ENCODE results near the gene EZH2. TPM values are rescaled to one million over a fixed set of nuclear protein-coding genes. Genes with fewer than 3 reads are reported as not detected.

The EZH2 gene
- 10 to 100 TPM in 6 of 8 experiments, 1 to 10 TPM in 2; 2.1 to 61.4 (median 17.1) TPM for total RNA-seq

DNA sequence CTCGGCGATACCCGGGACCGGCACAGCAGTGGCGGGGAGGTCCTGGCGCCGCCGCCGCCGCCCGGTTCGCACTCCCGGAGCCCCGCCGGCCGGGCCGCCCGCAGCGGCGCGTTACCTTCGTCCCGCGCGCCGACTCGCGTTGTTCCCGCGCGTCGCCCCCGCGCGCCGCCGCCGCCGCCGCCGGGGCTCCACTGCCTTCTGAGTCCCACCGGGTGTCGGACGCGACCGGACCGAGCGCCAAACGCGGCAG, at the start of gene EZH2:
TSS of gene EZH2 (minus strand) at position 243 of the 250 bp plus-strand sequence. CDS start 36,993 bp downstream, outside the sequence.
- 0 to 2% methylated on average over 5 to 12 of the region's 50 CpGs; no CpG with 5 or more reads in 8 of the 10 experiments for WGBS, 10 experiments
- Histone ChIP-seq H3K4me1 (replicated peaks in 1 of 2) (peaks cover 4 to 17% of the 10 kb centered on the region in 2 donors), H3K27ac (peak within 1 kb of the TSS; percentile 88 to 92), H3K4me3 (peak within 1 kb of the TSS; percentile 73 to 95 (median 87))
- peak in 6 of 8 experiments; percentile 15 to 58 (median 43) for ATAC-seq (replicated peaks in 6 of 8)
- in situ Hi-C loops (cut with MboI; ENCODE audit: low pct_unique_long_range_greater_than_20kb in 2 of 9, low sequenced_read_pairs in 9 of 9, unreplicated experiment in 9 of 9): no loop called here

DNA sequence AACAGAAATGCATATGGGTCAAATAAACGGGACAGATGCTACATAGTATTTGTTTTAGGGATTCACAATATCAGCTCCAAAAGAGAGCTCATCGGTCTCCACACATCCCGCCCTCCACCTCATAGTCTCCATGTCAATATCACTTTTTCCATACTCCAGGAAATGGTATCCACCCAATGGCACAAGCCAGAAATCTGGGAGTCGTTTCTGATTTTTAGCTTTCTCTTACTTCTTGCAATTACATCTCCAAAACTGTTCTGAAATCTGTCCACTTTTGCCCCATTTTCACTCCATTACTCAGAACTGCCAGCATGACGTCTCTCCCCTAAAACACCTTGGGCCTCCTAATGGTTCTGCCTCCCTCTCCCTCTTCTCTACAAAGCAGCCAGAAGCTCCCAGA, 47.4 kb upstream of the EZH2 start:
- Histone ChIP-seq H3K4me1 (replicated peaks in 1 of 2) (no peaks in the 10 kb centered on the region), H3K4me3 (no peak overlapping the region), H3K27ac (no peak overlapping the region)
- 29 to 100% (median 80%) methylated on average over 1 to 5 of the region's 5 CpGs; no CpG with 5 or more reads in 1 of the 10 experiments for WGBS, 10 experiments
- ATAC-seq (replicated peaks in 6 of 8): peak in 1 of 8 experiments; percentile 53
- in situ Hi-C loops (cut with MboI; ENCODE audit: low pct_unique_long_range_greater_than_20kb in 2 of 9, low sequenced_read_pairs in 9 of 9, unreplicated experiment in 9 of 9): no loop called here

- WGBS, 10 experiments: 20 to 94% (median 83%) methylated on average over 1 to 10 of the region's 10 CpGs; no CpG with 5 or more reads in 1 of the 10 experiments
- H3K27ac ChIP-seq: no peak overlapping the region
- no peak for ATAC-seq (replicated peaks in 6 of 8)
- in situ Hi-C loops (cut with MboI; ENCODE audit: low pct_unique_long_range_greater_than_20kb in 2 of 9, low sequenced_read_pairs in 9 of 9, unreplicated experiment in 9 of 9): no loop called here
- H3K4me1 ChIP-seq (replicated peaks in 1 of 2): no peaks in the 10 kb centered on the region
- no peak overlapping the region for H3K4me3 ChIP-seq
Observed at GRCh38 chr7:148930335-148930734, 46.2 kb upstream of the EZH2 start.

- in situ Hi-C loops (cut with MboI; ENCODE audit: low pct_unique_long_range_greater_than_20kb in 2 of 9, low sequenced_read_pairs in 9 of 9, unreplicated experiment in 9 of 9): no loop called here
- no peak overlapping the region for H3K27ac ChIP-seq
- 85 to 100% (median 85%) methylated on average over 4 to 5 of the region's 6 CpGs; no CpG with 5 or more reads in 7 of the 10 experiments for WGBS, 10 experiments
Observed at GRCh38 chr7:148929176-148929575, 45.1 kb upstream of the EZH2 start.

GRCh38 chr7:148927123-148928045, 43.3 kb upstream of the EZH2 start:
- no peak overlapping the region for H3K4me3 ChIP-seq
- 2 to 100% (median 75%) methylated on average over 4 to 10 of the region's 10 CpGs; no CpG with 5 or more reads in 1 of the 10 experiments for WGBS, 10 experiments
- no peak overlapping the region for H3K27ac ChIP-seq
- in situ Hi-C loops (cut with MboI; ENCODE audit: low pct_unique_long_range_greater_than_20kb in 2 of 9, low sequenced_read_pairs in 9 of 9, unreplicated experiment in 9 of 9): no loop called here
- H3K4me1 ChIP-seq (replicated peaks in 1 of 2): no peaks in the 10 kb centered on the region
- peak in 3 of 8 experiments; percentile 34 to 71 (median 56) for ATAC-seq (replicated peaks in 6 of 8)

More at GRCh38 chr7:148929176-148929575, 45.1 kb upstream of the EZH2 start:
- Histone ChIP-seq H3K4me3 (no peak overlapping the region), H3K4me1 (replicated peaks in 1 of 2) (no peaks in the 10 kb centered on the region)
- no peak for ATAC-seq (replicated peaks in 6 of 8)

DNA sequence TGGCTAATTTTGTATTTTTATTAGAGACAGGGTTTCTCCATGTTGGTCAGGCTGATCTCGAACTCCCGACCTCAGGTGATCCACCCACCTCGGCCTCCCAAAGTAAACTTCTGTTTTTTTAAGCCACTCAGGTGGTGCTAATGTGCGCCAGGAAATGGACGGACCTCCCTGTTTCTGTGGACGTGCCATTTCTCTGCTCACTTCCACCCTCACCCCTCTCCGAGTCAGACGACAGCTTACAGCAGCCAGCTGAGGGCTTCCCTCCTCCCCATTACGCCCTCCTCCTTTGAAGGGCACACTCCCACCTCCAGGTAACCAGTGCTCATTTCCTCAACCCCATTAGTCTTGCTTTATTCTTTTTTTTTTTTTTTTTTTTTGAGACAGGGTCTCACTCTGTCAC, 41.7 kb upstream of the EZH2 start:
- no peaks in the 10 kb centered on the region for H3K4me1 ChIP-seq (replicated peaks in 1 of 2)
- no peak overlapping the region for H3K4me3 ChIP-seq
- ATAC-seq (replicated peaks in 6 of 8): no peak
- in situ Hi-C loops (cut with MboI; ENCODE audit: low pct_unique_long_range_greater_than_20kb in 2 of 9, low sequenced_read_pairs in 9 of 9, unreplicated experiment in 9 of 9): no loop called here
- no peak overlapping the region for H3K27ac ChIP-seq
- 56 to 100% (median 93%) methylated on average over 1 to 5 of the region's 9 CpGs; no CpG with 5 or more reads in 1 of the 10 experiments for WGBS, 10 experiments

DNA sequence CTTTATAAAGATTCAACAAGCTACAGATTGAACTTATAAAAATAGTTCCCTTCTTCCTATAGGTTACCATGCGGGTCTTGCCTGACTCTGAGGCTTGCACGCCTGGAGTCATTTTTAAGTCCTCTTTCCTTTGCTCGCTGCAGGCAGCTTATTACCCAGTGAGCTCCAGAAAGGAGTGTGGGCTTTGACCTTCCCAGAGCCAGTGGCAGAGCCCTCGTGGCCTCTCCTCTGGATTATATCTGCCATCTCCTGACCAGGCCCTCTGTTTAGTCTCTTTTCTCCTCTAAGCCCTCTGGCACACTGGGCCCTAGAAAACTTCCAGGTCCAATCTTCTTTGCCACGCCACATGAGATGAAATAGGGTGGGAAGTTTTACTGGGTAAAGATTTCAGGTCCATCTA, 39.9 kb upstream of the EZH2 start:
- no peak for ATAC-seq (replicated peaks in 6 of 8)
- in situ Hi-C loops (cut with MboI; ENCODE audit: low pct_unique_long_range_greater_than_20kb in 2 of 9, low sequenced_read_pairs in 9 of 9, unreplicated experiment in 9 of 9): no loop called here
- Histone ChIP-seq H3K27ac (no peak overlapping the region), H3K4me3 (no peak overlapping the region), H3K4me1 (replicated peaks in 1 of 2) (peaks cover 3 to 4% of the 10 kb centered on the region in 2 donors)
- 44 to 100% (median 90%) methylated on average over 1 to 5 of the region's 5 CpGs for WGBS, 10 experiments

DNA sequence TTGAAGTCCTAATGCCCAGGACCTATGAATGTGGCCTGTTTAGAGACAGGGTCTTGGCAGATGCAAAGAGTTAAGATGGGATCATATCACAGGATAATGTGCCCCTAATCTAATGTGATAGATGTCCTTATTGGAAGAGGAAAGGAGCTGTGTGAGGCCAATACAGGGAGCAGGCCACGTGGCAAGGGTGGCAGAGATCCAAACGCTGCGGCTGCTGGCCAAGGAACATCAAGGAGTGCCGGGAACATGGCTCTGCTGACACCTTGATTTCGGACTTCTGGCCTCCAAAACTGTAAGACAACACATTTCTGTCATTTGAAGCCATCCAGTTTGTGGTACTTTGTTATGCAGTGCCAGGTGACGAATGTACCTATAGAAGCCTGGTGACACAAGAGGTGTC, 37.7 kb upstream of the EZH2 start:
- WGBS, 10 experiments: 17 to 100% (median 87%) methylated on average over 1 to 6 of the region's 6 CpGs; no CpG with 5 or more reads in 4 of the 10 experiments
- ATAC-seq (replicated peaks in 6 of 8): no peak
- in situ Hi-C loops (cut with MboI; ENCODE audit: low pct_unique_long_range_greater_than_20kb in 2 of 9, low sequenced_read_pairs in 9 of 9, unreplicated experiment in 9 of 9): no loop called here
- H3K27ac ChIP-seq: no peak overlapping the region
- H3K4me3 ChIP-seq: no peak overlapping the region
- H3K4me1 ChIP-seq (replicated peaks in 1 of 2): peaks cover 4 to 8% of the 10 kb centered on the region in 2 donors

GRCh38 chr7:148921189-148921588, 37.1 kb upstream of the EZH2 start:
- in situ Hi-C loops (cut with MboI; ENCODE audit: low pct_unique_long_range_greater_than_20kb in 2 of 9, low sequenced_read_pairs in 9 of 9, unreplicated experiment in 9 of 9): no loop called here
- Histone ChIP-seq H3K27ac (no peak overlapping the region), H3K4me1 (replicated peaks in 1 of 2) (peaks cover 4 to 8% of the 10 kb centered on the region in 2 donors), H3K4me3 (no peak overlapping the region)
- WGBS, 10 experiments: 50 to 100% (median 82%) methylated on average over 1 to 5 of the region's 5 CpGs; no CpG with 5 or more reads in 6 of the 10 experiments
- ATAC-seq (replicated peaks in 6 of 8): no peak

GRCh38 chr7:148919859-148920258, 35.8 kb upstream of the EZH2 start:
- no peak for ATAC-seq (replicated peaks in 6 of 8)
- H3K27ac ChIP-seq: no peak overlapping the region
- WGBS, 10 experiments: 77 to 98% (median 92%) methylated on average over 2 to 6 of the region's 6 CpGs

DNA sequence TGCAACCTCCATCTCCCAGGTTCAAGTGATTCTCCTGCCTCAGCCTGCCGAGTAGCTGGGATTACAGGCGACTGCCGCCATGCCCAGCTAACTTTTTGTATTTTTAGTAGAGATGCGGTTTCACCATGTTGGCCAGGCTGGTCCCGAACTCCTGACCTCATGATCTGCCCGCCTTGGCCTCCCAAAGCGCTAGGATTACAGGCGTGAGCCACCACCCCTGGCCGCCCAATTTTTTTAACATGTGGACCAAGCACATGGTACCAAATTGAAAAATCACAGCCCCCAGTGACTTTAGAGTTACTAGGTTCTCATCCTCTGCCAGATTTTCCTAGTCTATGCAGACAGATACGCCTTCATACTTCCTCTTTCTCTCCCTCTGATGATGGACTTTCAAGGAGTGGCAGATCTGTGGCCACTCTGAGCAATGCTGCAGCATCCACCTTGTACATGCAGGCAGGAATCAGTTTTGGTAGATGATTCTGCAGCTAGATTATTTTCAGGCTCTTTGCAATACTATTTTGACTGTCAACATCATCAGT, 34.0 kb upstream of the EZH2 start:
- ATAC-seq (replicated peaks in 6 of 8): no peak
- 86 to 100% (median 92%) methylated on average over 1 to 9 of the region's 10 CpGs; no CpG with 5 or more reads in 4 of the 10 experiments for WGBS, 10 experiments
- Histone ChIP-seq H3K4me1 (replicated peaks in 1 of 2) (peaks cover 4 to 13% of the 10 kb centered on the region in 2 donors), H3K27ac (no peak overlapping the region), H3K4me3 (no peak overlapping the region)
- in situ Hi-C loops (cut with MboI; ENCODE audit: low pct_unique_long_range_greater_than_20kb in 2 of 9, low sequenced_read_pairs in 9 of 9, unreplicated experiment in 9 of 9): no loop called here

More at GRCh38 chr7:148919859-148920258, 35.8 kb upstream of the EZH2 start:
- peaks cover 4 to 8% of the 10 kb centered on the region in 2 donors for H3K4me1 ChIP-seq (replicated peaks in 1 of 2)
- no peak overlapping the region for H3K4me3 ChIP-seq
- in situ Hi-C loops (cut with MboI; ENCODE audit: low pct_unique_long_range_greater_than_20kb in 2 of 9, low sequenced_read_pairs in 9 of 9, unreplicated experiment in 9 of 9): no loop called here

- Histone ChIP-seq H3K27ac (no peak overlapping the region), H3K4me1 (replicated peaks in 1 of 2) (peaks cover 4 to 13% of the 10 kb centered on the region in 2 donors), H3K4me3 (no peak overlapping the region)
- 0 to 100% (median 60%) methylated on average over 1 of the region's 1 CpG; no CpG with 5 or more reads in 5 of the 10 experiments for WGBS, 10 experiments
- in situ Hi-C loops (cut with MboI; ENCODE audit: low pct_unique_long_range_greater_than_20kb in 2 of 9, low sequenced_read_pairs in 9 of 9, unreplicated experiment in 9 of 9): no loop called here
- peak in 2 of 8 experiments; percentile 35 to 39 for ATAC-seq (replicated peaks in 6 of 8)
Observed at GRCh38 chr7:148916186-148916585, 32.1 kb upstream of the EZH2 start.

- WGBS, 10 experiments: 73 to 100% (median 88%) methylated on average over 1 to 5 of the region's 7 CpGs; no CpG with 5 or more reads in 4 of the 10 experiments
- Histone ChIP-seq H3K4me3 (no peak overlapping the region), H3K27ac (no peak overlapping the region), H3K4me1 (replicated peaks in 1 of 2) (peaks cover 4 to 13% of the 10 kb centered on the region in 2 donors)
- ATAC-seq (replicated peaks in 6 of 8): no peak
- in situ Hi-C loops (cut with MboI; ENCODE audit: low pct_unique_long_range_greater_than_20kb in 2 of 9, low sequenced_read_pairs in 9 of 9, unreplicated experiment in 9 of 9): no loop called here
Observed at GRCh38 chr7:148915211-148915610, 31.1 kb upstream of the EZH2 start.
